Measurements from ENCODE around the gene SERPINA1. TPM values are rescaled to one million over a fixed set of nuclear protein-coding genes. Genes with fewer than 3 reads are reported as not detected.
"Not testable (repeated sequence)": the region's sequence is repeated elsewhere in the genome, so short reads cannot be mapped to it uniquely, and the experiment has no call there.

SERPINA1 gene
- total RNA-seq, 2 experiments from 2014 or later = 4.3 to 4.7 TPM

- Histone ChIP-seq H3K27ac (ENCODE audit: low read depth in 1 of 2, low read length in 2 of 2) (no peak overlapping the region), H3K36me3 (ENCODE audit: insufficient read depth, low read length) (no peaks in the 10 kb centered on the region), H3K9me3 (ENCODE audit: control insufficient read depth in 1 of 2, insufficient read depth in 1 of 2, low read length in 2 of 2) (peaks cover 0 to 3% of the 10 kb centered on the region in 2 experiments), H3K4me1 (ENCODE audit: insufficient read depth, low read length) (no peaks in the 10 kb centered on the region), H3K27me3 (ENCODE audit: control insufficient read depth in 1 of 2, insufficient read depth in 2 of 2, low read length in 2 of 2) (peaks cover 10 to 20% of the 10 kb centered on the region in 2 experiments), H3K4me3 (ENCODE audit: low read length) (no peak overlapping the region)
- peaks cover 5% of the 10 kb centered on the region for H3K4me1 Mint-ChIP-seq (ENCODE audit: low read depth)
- no peak overlapping the region for H3K4me3 Mint-ChIP-seq
- ATAC-seq (ENCODE audit: poor library complexity) (no peak), DNase-seq (no peak)
- no peak overlapping the region for H3K27ac Mint-ChIP-seq
- intact Hi-C loops (cut with DNase I, micrococcal nuclease) = no loop called here
- H3K36me3 Mint-ChIP-seq (ENCODE audit: low read depth) = no peaks in the 10 kb centered on the region
- CTCF ChIA-PET = no interaction called here
- no peaks in the 10 kb centered on the region for H3K9me3 Mint-ChIP-seq
- no peak for TF ChIP-seq CTCF (IDR thresholded peaks at IDR 0.05)
- peaks cover 34% of the 10 kb centered on the region for H3K27me3 Mint-ChIP-seq
- POLR2A ChIA-PET = no interaction called here
Observed at GRCh38 chr14:94421316-94421715, 32.9 kb upstream of the SERPINA1 start.

- H3K36me3 ChIP-seq (ENCODE audit: insufficient read depth, low read length); CTCF ChIA-PET; H3K4me1 ChIP-seq (ENCODE audit: insufficient read depth, low read length); H3K36me3 Mint-ChIP-seq (ENCODE audit: low read depth); intact Hi-C loops (cut with DNase I, micrococcal nuclease); H3K27me3 ChIP-seq (ENCODE audit: control insufficient read depth in 1 of 2, insufficient read depth in 2 of 2, low read length in 2 of 2); H3K27ac Mint-ChIP-seq; POLR2A ChIA-PET; H3K27me3 Mint-ChIP-seq; DNase-seq; ATAC-seq (ENCODE audit: poor library complexity); H3K4me3 Mint-ChIP-seq; H3K9me3 Mint-ChIP-seq; H3K4me3 ChIP-seq (ENCODE audit: low read length); H3K27ac ChIP-seq (ENCODE audit: low read depth in 1 of 2, low read length in 2 of 2); H3K9me3 ChIP-seq (ENCODE audit: control insufficient read depth in 1 of 2, insufficient read depth in 1 of 2, low read length in 2 of 2); H3K4me1 Mint-ChIP-seq (ENCODE audit: low read depth): not testable (repeated sequence)
Observed at GRCh38 chr14:94417497-94418205, 29.2 kb upstream of the SERPINA1 start.

- TF ChIP-seq CTCF (IDR thresholded peaks at IDR 0.05) = no peak
- DNase-seq (no peak), ATAC-seq (ENCODE audit: poor library complexity) (no peak)
- Histone ChIP-seq H3K9me3 (ENCODE audit: control insufficient read depth in 1 of 2, insufficient read depth in 1 of 2, low read length in 2 of 2) (peaks cover 8 to 12% of the 10 kb centered on the region in 2 experiments), H3K4me3 (ENCODE audit: low read length) (no peak overlapping the region), H3K27me3 (ENCODE audit: control insufficient read depth in 1 of 2, insufficient read depth in 2 of 2, low read length in 2 of 2) (peaks cover 0 to 5% of the 10 kb centered on the region in 2 experiments), H3K4me1 (ENCODE audit: insufficient read depth, low read length) (no peaks in the 10 kb centered on the region), H3K27ac (ENCODE audit: low read depth in 1 of 2, low read length in 2 of 2) (no peak overlapping the region), H3K36me3 (ENCODE audit: insufficient read depth, low read length) (no peaks in the 10 kb centered on the region)
- Mint-ChIP-seq H3K4me1 (ENCODE audit: low read depth) (no peaks in the 10 kb centered on the region), H3K4me3 (no peak overlapping the region), H3K27me3 (no peaks in the 10 kb centered on the region), H3K36me3 (ENCODE audit: low read depth) (peaks cover 8% of the 10 kb centered on the region), H3K27ac (no peak overlapping the region), H3K9me3 (peaks cover 6% of the 10 kb centered on the region)
- CTCF ChIA-PET = no interaction called here
- POLR2A ChIA-PET = no interaction called here
- intact Hi-C loops (cut with DNase I, micrococcal nuclease) = loop anchor here in 1 of 2 experiments (5.0 kb wide), 1 partner anchor 56 kb away; no protein-coding TSS in a partner anchor
Observed at GRCh38 chr14:94412671-94413638, 24.6 kb upstream of the SERPINA1 start.

All from CD4-positive, alpha-beta T cell (primary cell).